Neuronal stem cell (in vitro differentiated cells): ENCODE measurements around the gene CD151. TPM values are rescaled to one million over a fixed set of nuclear protein-coding genes. Genes with fewer than 3 reads are reported as not detected.

Experiments used
- DNase-seq: peaks from one replicate; pipeline ENCODE4 v3.0.0-alpha.2; 2013; ENCODE audit warnings: low spot score
- H2AFZ ChIP-seq: one replicate; pipeline ENCODE4 v1.6.1; 2013; ENCODE audit warnings: mild to moderate bottlenecking, low read length, inconsistent platforms
- H2AK5ac ChIP-seq: 2 replicates; pipeline ENCODE4 v1.6.1; 2013; ENCODE audit warnings: low read depth, mild to moderate bottlenecking, inconsistent platforms, low read length, moderate library complexity, mixed read lengths
- H2BK120ac ChIP-seq: 2 replicates; pipeline ENCODE4 v1.6.1; 2013; ENCODE audit warnings: low read depth, mild to moderate bottlenecking, inconsistent platforms, low read length, moderate library complexity, mixed read lengths
- H2BK12ac ChIP-seq: one replicate; pipeline ENCODE4 v1.6.1; 2013; ENCODE audit warnings: low read length, inconsistent platforms
- H2BK15ac ChIP-seq: 2 replicates; pipeline ENCODE4 v1.6.1; 2013; ENCODE audit warnings: mild to moderate bottlenecking, low read length, inconsistent platforms, mixed read lengths
- H2BK5ac ChIP-seq: one replicate; pipeline ENCODE4 v1.6.1; 2013; ENCODE audit warnings: inconsistent platforms, mild to moderate bottlenecking, low read length, moderate library complexity
- H3K14ac ChIP-seq: one replicate; pipeline ENCODE4 v1.6.1; 2013; ENCODE audit warnings: low read length, inconsistent platforms
- H3K18ac ChIP-seq: 2 replicates; pipeline ENCODE4 v1.6.1; 2013; ENCODE audit warnings: low read length, inconsistent platforms
- H3K23ac ChIP-seq: 2 replicates; pipeline ENCODE4 v1.6.1; 2013; ENCODE audit warnings: low read depth, mild to moderate bottlenecking, mixed read lengths, low read length, inconsistent platforms; ENCODE audit not compliant: poor library complexity
- H3K27ac ChIP-seq: replicated peaks from 3 replicates; pipeline ENCODE4 v1.5.1; 2013; ENCODE audit warnings: low read length, inconsistent platforms
- H3K27me3 ChIP-seq, 3 experiments: 2 replicates each; pipeline ENCODE4 v1.6.1; 2013; ENCODE audit warnings: low read length in 3 of 3, mild to moderate bottlenecking in 2 of 3, inconsistent platforms in 1 of 3, low read depth in 1 of 3, mixed read lengths in 1 of 3, moderate library complexity in 1 of 3; ENCODE audit not compliant: control insufficient read depth in 3 of 3, insufficient read depth in 3 of 3
- H3K36me3 ChIP-seq, 2 donors: replicated peaks in 1 of 2; 2 replicates each; pipeline ENCODE4 v1.6.1; 2013; ENCODE audit warnings: low read length in 2 of 2; ENCODE audit not compliant: control insufficient read depth in 2 of 2, insufficient read depth in 2 of 2
- H3K4ac ChIP-seq: 2 replicates; pipeline ENCODE4 v1.6.1; 2013; ENCODE audit warnings: inconsistent platforms, mild to moderate bottlenecking, low read length, moderate library complexity
- H3K4me1 ChIP-seq, 2 donors: 1 replicate in 1 of 2; 2 replicates in 1 of 2; pipeline ENCODE4 v1.6.1; 2013; ENCODE audit warnings: low read length in 2 of 2, low read depth in 1 of 2; ENCODE audit not compliant: control insufficient read depth in 2 of 2, insufficient read depth in 1 of 2
- H3K4me2 ChIP-seq: one replicate; pipeline ENCODE4 v1.6.1; 2013; ENCODE audit warnings: mild to moderate bottlenecking, low read length, inconsistent platforms; ENCODE audit not compliant: insufficient read depth, poor library complexity, severe bottlenecking
- H3K4me3 ChIP-seq, 2 donors: 2 replicates each; pipeline ENCODE4 v1.5.1; 2013; ENCODE audit warnings: low read length in 2 of 2, mild to moderate bottlenecking in 2 of 2, inconsistent platforms in 1 of 2, moderate library complexity in 1 of 2
- H3K79me1 ChIP-seq: one replicate; pipeline ENCODE4 v1.6.1; 2013; ENCODE audit warnings: low read depth, mild to moderate bottlenecking, inconsistent platforms, low read length, moderate library complexity
- H3K9ac ChIP-seq: one replicate; pipeline ENCODE4 v1.6.1; 2013; ENCODE audit warnings: mild to moderate bottlenecking, low read depth, low read length, inconsistent platforms; ENCODE audit not compliant: poor library complexity
- H3K9me3 ChIP-seq, 2 donors: replicated peaks in 1 of 2; 2 replicates each; pipeline versions ENCODE3 to v1.6.1; 2013; ENCODE audit warnings: low read length in 2 of 2, mild to moderate bottlenecking in 2 of 2, inconsistent platforms in 1 of 2, low read depth in 1 of 2, mixed read lengths in 1 of 2, moderate library complexity in 1 of 2; ENCODE audit not compliant: control insufficient read depth in 2 of 2, insufficient read depth in 1 of 2
- H4K8ac ChIP-seq: one replicate; pipeline ENCODE4 v1.6.1; 2013; ENCODE audit warnings: low read depth, mild to moderate bottlenecking, inconsistent platforms, low read length, moderate library complexity
- H4K91ac ChIP-seq: one replicate; pipeline ENCODE4 v1.6.1; 2013; ENCODE audit warnings: low read length, low read depth, mild to moderate bottlenecking, inconsistent platforms; ENCODE audit not compliant: poor library complexity
- WGBS, 2 donors: extraction: QIAGEN DNeasy Blood & Tissue Kit; methylation state at CpG; one replicate each; pipeline ENCODE4 v1.1.7; 2013; ENCODE audit warnings: missing lambda C conversion rate in 2 of 2, mixed read lengths in 1 of 2; ENCODE audit not compliant: insufficient read length in 2 of 2, insufficient replicate concordance in 1 of 2; ENCODE audit errors: extremely low coverage in 2 of 2; 5-methylcytosine and 5-hydroxymethylcytosine counted together
- polyA plus RNA-seq, 2 experiments: library from polyadenylated mRNA; stranded (reverse); fragments of 200-250 nt; gene quantifications; one replicate each; pipeline ENCODE4 v1.2.3, GENCODE V29; 2013

Gene CD151
- 74.1 TPM for polyA plus RNA-seq (2013, experiment 1 of 2)
- 74.3 TPM for polyA plus RNA-seq (2013, experiment 2 of 2)

GRCh38 chr11:832529-833113, at the start of gene CD151:
Gene CD151 (plus strand): TSS chr11:832952. CDS start chr11:836070, 3,118 bp downstream.
- Histone ChIP-seq H3K4me2 (peak within 1 kb of the TSS; percentile 86), H3K27ac (peak within 1 kb of the TSS; percentile 68), H3K9me3 (peaks cover 0 to 3% of the 10 kb centered on the region in 2 donors), H4K8ac (peak within 1 kb of the TSS; percentile 100), H2BK12ac (peak within 1 kb of the TSS; percentile 99), H3K9ac (peak within 1 kb of the TSS; percentile 88), H2AK5ac (peak within 1 kb of the TSS; percentile 100), H3K4me1 (peaks cover 50 to 53% of the 10 kb centered on the region in 2 donors), H4K91ac (no peak within 1 kb of the TSS), H2AFZ (peak within 1 kb of the TSS; percentile 89), H3K4ac (peak within 1 kb of the TSS; percentile 95), H3K27me3 (peaks cover 9 to 43% (median 18%) of the 10 kb centered on the region in 3 experiments), H3K4me3 (peak within 1 kb of the TSS; percentile 62 to 89), H2BK15ac (peak within 1 kb of the TSS; percentile 100), H2BK5ac (peak within 1 kb of the TSS; percentile 91), H3K18ac (peak within 1 kb of the TSS; percentile 99), H3K79me1 (peaks cover 20% of the 10 kb centered on the region), H3K36me3 (peaks cover 14 to 23% of the 10 kb centered on the region in 2 donors), H3K23ac (peak within 1 kb of the TSS; percentile 93), H3K14ac (peak within 1 kb of the TSS; percentile 89), H2BK120ac (peak within 1 kb of the TSS; percentile 82)
- no peak for DNase-seq
- WGBS, 2 donors, result no CpG with 5 or more reads among the region's 67 CpGs

- Histone ChIP-seq H3K4ac (no peak overlapping the region), H3K4me3 (no peak overlapping the region), H2AK5ac (no peak overlapping the region), H3K14ac (no peak overlapping the region), H2AFZ (peak overlapping the region; percentile 80), H2BK15ac (no peak overlapping the region), H3K27ac (no peak overlapping the region), H3K9ac (no peak overlapping the region), H3K9me3 (no peaks in the 10 kb centered on the region), H2BK12ac (no peak overlapping the region), H3K4me2 (no peak overlapping the region), H2BK5ac (no peak overlapping the region), H3K79me1 (peaks cover 6% of the 10 kb centered on the region), H3K18ac (no peak overlapping the region), H2BK120ac (no peak overlapping the region), H4K8ac (no peak overlapping the region), H3K23ac (no peak overlapping the region), H3K36me3 (peaks cover 7 to 15% of the 10 kb centered on the region in 2 donors), H3K27me3 (no peaks in the 10 kb centered on the region), H4K91ac (no peak overlapping the region), H3K4me1 (peaks cover 4 to 13% of the 10 kb centered on the region in 2 donors)
- DNase-seq, result peak; percentile 70
- WGBS, 2 donors, result no CpG with 5 or more reads among the region's 24 CpGs
These were observed 49.2 kb upstream of the CD151 start for GRCh38 chr11:783581-784015.

GRCh38 chr11:786235-787083, 46.3 kb upstream of the CD151 start:
- no peak for DNase-seq
- H3K23ac ChIP-seq, result peak overlapping the region; percentile 93
- no peaks in the 10 kb centered on the region for H3K9me3 ChIP-seq

More at GRCh38 chr11:786235-787083, 46.3 kb upstream of the CD151 start:
- Histone ChIP-seq H3K9ac (no peak overlapping the region), H2AFZ (no peak overlapping the region), H4K8ac (no peak overlapping the region), H3K27ac (no peak overlapping the region), H2BK12ac (no peak overlapping the region), H3K79me1 (peaks cover 6% of the 10 kb centered on the region), H2BK5ac (peak overlapping the region; percentile 53), H3K4me2 (no peak overlapping the region), H2AK5ac (peak overlapping the region; percentile 94), H3K18ac (no peak overlapping the region), H3K27me3 (no peaks in the 10 kb centered on the region), H3K14ac (peak overlapping the region; percentile 47), H2BK120ac (peak overlapping the region; percentile 17), H3K36me3 (peaks cover 0 to 6% of the 10 kb centered on the region in 2 donors), H2BK15ac (no peak overlapping the region), H4K91ac (no peak overlapping the region), H3K4me1 (peaks cover 12 to 13% of the 10 kb centered on the region in 2 donors), H3K4me3 (no peak overlapping the region), H3K4ac (peak overlapping the region; percentile 66)
- WGBS, 2 donors, result no CpG with 5 or more reads among the region's 24 CpGs
